DMS 273 (cell line): ENCODE data around the gene TTLL11.

Source experiments
- DNase-seq: peaks from one replicate; lab custom pipeline; 2025; ENCODE audit not compliant: unreplicated experiment; lab: John Stamatoyannopoulos, UW

TTLL11 gene

DNA sequence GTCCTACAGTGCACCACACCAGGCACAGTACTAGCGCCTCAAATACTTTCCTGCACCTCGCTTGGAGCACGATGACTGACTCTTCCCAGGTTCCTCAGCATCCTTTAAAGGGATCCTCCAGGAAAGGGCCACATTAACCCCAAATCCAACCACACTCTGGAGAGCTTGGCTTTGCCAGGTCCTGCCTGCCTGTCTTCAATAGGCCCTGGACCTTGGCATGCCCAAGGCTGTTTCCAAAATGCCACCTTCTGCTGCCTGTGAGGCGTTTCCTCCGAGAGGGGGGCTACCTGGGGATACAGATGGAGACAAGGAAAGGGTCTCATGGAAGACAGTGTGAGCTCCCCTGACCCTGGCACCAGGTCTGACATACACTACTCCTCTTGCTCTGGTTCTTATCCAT lies 271.8 kb downstream of the TTLL11 start:
- DNase-seq = no peak

DNA sequence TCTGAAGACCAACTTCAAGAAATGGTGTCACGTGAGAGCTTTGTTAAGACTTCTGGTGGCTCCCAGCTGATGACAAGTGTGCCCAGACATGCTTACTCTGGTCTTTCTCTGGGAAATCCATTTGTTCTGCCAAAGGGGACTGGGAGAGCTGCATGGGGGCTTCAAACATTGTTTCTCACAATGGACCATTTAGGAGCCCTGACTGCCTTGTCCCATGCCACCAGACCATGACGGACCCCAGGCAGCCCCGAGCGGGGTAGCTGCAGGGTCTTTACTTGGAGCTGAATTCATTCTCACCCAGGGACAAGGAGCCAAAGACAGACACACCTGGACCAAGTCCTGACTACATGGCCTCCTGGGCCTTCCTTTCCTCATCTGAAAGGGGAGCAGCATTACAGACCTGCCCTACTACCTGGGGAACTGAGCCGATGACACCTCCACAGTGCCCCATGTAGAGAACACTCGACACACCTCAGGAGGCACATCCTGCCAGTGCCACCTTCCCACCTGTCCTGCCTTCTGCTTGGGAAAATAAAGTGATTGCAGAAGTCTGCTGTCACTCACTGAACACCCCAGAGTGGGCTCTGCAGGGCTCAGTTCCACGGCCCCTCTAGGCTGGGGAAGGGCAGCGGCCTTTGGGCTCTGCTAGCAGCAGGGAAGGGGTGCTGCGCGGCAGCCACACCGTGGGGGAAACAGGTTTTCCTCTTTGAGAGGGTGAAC lies 272.7 kb downstream of the TTLL11 start:
- DNase-seq = no peak

DNA sequence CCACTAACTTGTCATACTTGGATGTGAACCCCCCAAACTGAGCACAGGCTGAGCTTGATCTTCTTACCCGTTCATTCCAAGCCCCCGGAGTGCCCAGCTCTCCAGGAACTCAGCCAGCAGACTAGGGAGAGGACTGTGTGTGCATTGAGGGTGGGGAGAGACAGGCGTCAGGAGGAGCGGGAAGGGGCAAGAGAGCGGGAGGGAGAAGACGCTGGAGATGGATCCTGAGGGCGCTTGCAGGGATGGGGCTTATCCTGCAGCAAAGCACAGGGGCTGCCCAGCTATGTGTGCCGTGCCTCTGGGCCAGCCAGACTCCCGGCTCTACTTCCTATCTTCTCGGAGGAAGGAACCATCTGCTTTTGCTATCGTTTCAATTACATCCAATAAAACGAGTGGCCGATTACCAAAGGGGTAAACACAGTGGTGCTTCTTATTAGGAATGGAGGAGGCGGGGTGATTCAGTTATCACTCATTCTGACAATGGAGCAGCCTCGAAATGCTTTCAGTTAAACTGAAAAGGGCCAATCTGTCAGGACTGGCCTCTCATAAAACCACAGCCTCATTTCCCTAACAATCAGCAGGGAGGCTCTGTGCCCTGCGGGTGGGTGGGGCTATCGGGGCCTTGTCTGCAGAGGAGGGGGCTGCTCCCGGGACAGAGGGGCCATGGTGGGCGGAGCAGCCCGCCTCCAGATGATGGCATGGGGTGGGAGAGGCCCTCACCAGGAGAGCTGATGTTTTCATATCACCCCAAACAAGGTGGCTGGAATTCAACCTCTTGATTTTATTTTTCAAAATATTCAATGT lies 273.5 kb downstream of the TTLL11 start:
- DNase-seq = peak; percentile 75

DNA sequence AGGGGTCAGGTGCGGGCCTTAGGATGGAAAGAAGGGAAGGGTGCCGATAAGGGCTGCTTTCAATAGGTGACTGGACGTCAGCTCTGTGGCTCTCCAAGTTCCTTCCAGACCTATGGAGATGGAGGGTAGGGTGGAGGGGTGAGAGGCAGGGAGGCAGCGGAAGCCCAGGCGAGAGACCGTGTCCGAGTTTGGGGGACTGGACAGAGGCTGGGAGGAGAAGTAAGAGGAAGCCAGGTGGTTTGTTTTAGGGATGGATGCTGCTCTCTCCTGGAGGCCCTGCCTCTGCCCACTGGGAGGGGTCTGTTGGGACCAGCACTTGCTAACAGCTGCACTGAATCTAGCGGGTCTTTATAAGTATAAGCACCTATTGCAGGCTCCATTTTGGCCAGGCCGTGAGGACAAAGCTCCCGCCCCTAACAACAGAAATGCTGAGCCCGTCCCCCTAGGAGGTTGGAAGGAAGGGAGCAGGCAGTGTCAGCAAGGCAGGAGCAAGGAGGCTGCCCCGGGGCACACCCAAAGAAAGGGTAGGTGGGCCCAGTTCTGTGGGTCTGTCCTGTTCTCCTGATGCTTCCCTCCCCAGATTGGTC lies 274.2 kb downstream of the TTLL11 start:
- no peak for DNase-seq

DNA sequence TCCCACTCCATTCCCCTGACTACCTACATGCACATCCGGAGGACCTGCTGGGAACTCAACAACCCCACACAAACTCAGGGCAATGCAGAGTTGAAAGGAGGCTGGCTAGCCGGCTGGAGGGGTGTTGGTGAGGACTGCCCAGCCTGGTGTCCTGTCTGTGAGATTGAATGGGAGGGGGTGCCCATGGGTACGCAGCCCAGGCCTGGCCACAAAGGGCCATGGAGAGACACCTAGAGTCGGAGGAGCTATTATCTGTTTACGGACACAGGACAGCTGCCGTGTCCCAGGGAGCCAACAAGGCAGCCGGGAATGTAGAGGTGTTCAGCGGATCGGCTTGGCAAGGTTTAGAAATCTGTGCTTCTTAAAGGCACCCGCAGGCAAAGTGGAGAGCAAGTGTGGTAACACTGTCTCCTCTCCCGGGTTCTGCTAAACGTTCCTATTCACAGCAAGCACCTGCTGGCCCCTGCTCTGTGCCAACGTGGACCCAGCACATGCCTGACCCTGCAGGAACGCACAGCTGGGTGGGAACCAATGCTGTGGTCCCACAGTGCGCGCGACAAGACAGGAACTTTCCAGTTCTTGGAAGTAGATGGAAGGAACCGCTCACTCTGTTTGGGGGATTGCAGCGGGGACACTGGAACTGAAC lies 275.0 kb downstream of the TTLL11 start:
- DNase-seq = no peak

DNA sequence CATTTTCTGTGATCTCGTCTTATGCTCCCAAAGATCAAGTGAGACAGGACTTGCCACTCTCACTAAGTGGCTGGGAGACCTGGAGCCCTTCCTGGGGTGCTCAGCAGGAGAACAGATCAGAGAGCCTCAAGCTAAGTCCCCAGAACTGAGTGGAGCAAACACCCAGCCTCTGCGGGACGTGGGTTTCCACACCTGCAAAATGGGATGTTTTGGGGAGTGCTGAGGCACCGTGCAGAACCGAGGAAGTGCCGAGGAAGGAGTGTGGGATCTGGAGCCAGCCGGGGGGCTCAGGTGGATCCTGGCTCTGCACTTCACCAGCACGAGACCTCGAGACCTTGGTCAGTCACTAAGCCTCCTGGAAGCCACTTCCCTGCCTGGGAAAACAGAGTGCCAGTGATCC lies 275.6 kb downstream of the TTLL11 start:
- DNase-seq = no peak

DNA sequence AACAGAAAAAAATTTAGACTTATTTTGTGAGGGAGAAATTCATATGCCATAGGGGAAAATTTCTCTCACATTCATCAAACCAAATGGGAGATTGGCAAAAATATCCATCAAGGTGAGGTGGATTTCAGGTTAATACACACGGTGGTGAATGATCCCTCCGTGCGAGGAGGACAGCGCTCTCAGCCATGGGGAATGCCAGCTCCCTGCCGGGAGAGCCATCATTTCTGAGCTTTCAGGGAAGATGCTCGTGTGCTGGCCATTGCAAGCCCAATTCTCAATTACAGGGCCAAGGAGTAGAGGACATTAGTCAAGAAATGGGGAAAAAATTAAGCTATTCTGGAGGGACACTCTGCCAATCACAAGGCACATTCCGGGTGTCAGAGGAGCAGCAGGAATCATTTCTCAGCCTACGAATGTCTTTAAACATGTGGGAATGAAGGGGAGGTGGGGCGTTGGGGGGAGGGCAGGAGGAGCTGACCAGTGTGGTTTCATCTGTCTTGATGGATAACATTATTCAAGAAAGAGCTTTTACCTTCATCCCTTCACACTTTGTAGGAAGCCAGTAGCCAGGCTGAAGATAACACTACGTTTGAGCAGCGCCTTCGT lies 276.2 kb downstream of the TTLL11 start:
- no peak for DNase-seq

DNA sequence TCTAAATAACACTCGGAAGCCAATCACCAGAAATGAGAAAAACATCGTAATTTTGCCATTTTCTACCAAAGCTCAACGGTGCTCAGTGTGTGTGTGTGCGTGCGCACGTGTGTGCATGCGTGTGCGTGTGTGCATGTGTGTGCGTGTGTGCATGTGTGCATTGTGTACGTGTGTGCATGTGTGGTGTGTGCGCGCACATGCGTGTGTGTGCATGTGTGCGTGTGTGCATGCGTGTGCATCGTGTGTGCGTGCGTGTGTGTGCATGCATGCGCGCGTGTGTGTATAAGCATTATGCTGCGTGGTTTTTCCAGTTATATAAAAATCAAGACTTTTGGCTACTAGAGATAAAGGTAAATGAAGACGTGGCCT lies 276.7 kb downstream of the TTLL11 start:
- no peak for DNase-seq

DNA sequence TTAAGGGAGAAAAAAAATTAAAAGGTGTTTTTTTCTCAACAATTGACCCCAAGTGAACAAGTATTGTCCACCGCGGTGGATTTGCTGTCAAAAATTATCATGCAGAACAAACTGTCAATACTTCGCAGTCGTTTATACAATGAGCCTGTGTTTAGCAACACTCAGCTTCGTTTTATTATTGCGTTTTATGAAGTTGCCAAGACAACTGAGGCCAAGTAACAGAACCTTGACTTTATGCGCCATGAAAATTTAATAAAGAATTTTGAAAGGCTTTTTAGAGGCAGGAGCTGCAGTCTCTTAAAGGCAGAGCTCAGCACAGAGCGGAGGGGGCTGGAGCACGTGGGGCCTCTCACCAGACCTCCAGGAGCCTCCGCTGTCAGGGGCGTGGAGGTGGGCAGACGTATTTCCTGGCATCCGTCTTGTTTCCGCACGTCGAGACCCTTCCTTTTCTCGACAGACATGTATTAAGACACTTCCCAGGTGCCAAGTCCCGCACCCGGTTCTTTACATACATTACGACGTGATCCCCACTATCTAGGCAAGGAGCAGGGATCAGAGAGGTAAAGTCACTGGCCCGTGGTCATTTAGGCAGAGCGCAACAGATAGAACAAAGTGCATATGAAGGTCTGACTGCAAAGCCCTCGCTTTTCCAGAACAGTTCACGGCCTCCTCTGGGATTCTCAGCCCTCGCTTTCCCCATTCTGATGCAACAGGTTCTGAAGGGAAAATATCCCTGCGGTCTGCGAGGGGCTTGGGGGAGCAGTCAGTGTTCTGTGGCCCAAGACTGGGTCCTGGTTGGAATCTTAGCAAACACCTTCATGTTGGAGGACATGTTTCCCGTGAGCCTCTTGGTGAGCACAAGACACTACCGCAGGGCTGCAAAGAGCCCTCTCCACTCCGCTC lies 277.3 kb downstream of the TTLL11 start:
- DNase-seq = no peak

DNA sequence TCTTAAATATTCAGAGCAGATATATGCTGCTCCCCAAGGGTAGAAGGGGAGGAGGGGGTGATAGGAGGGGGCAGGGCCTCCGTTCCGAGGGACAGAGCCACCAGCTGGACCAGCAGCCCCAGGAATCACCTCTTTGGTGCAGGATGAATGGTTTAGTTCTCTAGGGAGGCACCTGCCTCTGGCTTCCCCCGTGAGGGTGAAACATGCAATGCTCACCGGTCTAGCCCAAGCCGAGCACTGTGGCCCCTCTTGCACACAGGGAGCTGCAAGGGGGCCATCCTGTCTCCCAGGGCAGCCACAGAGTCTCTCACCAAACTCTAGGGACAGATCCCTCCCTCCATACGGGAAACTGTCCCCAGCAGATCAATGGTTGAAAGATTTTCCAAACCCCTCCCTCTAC lies 278.0 kb downstream of the TTLL11 start:
- DNase-seq = no peak

DNA sequence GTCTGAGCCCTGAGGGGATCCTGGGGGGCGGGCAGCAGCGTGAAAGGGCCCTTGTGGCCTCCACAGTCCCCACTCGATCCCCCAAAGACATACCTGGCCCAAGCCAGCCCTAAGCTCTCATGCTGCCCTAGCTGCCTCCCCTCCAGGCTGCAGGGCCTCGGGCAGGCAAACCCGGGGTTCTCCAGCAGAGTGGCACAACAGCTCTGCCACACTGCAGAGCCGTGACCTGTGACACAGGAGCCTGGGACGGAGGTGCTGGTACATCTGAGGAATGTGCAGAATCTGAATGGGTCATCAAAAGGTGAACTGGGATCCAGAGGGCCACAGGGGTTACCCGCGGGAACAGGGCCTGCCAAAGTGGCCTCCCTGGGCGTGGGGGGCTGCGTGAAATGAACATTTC lies 278.5 kb downstream of the TTLL11 start:
- no peak for DNase-seq

DNA sequence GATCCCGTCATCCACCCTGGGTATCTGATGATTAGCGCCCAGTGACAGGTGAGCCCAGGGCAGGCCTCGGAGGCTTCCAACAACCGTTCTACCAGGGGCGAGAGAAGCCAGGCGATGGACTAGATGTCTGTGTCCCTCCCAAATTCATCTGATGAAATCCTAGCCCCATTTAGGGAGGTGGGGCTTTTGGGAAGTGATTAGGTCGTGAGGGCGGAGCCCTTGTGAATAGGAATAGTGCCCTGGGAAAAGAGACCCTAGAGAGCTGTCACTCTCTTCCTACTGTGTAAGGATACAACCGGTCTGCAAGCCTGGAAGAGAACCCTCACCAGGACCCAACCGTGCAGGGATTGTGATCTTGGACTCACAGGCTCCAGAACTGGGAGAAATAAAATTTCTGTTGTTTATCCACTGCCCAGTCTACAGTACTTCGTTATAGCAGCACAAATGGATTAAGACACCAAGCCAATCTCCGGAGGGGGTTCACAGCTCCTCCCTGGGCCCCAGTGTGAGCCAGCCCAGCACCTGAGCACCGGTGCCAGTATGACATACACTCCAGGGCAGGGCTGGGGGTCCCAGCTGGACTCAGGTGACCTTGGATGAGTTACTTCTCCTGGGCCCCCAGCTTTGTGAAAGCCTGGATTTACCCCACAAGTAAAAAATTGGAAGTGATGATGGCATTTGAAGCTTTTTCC lies 279.4 kb downstream of the TTLL11 start:
- DNase-seq = no peak

DNA sequence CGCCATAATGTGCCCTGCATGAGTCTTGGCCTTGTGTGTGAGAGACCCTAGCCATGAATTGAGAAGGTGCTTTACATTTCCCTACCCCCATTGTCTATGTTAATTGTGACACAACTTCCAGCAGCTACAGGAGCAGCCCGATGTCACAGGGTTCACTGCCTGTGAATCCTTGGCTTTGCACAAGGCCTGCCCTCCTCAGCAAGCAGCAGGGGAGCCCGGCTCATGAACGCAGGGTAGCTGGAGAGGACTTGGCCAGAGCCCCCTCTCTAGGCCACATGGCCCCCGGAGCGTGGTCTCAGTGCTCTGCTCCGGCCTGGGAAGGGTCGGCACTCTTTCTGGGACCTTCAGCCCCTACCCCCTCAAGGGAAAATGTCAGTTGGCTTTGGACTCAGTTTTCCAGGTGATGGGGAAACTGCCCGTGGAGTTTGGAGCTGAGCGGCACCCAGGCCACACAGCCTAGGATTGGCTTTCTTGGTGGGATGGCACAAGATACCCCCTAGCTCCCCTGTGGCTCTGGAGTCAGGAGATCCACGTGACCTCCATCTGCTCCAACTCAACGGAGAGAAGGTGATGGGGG lies 280.9 kb downstream of the TTLL11 start:
- DNase-seq = no peak

DNA sequence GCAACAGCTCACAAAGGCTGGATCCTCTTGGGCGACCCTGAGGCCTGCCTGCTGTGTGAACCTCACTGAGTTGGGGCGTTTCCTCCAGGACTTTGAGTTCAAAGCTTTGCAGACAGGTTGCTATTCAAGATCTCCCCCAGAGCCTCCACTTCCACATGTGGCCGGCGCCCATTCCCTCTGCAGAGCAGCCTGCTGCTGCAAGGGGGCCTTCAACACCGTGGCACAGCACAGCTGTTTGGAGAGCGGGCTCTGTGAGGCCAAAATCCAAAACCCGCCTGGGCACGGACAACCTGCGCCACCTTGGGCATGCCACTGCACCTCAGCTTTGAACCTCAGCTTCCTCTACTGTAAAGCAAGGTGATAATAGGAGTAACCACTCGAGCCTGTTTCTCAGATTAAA lies 281.4 kb downstream of the TTLL11 start:
- no peak for DNase-seq

DNA sequence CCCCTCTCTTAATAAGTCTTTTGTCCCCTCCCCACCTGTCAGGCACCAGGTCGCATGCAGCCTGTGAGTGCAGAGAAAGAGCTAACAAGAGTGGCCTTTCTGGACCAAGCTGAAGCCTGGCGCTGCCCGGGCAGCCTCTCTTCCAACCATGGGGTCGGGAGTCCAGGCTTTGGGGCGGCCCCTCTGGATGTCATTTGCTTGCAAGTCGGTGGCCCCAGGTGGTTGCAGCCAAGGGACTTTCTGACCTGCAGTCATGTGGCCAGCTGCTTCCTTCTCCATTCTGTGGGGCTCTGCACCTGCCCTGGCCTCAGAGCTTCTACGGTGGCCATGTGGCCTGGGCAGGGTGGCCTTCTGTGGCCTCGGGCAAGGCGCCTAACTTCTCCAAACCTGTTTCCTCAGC lies 282.0 kb downstream of the TTLL11 start:
- DNase-seq = no peak

DNA sequence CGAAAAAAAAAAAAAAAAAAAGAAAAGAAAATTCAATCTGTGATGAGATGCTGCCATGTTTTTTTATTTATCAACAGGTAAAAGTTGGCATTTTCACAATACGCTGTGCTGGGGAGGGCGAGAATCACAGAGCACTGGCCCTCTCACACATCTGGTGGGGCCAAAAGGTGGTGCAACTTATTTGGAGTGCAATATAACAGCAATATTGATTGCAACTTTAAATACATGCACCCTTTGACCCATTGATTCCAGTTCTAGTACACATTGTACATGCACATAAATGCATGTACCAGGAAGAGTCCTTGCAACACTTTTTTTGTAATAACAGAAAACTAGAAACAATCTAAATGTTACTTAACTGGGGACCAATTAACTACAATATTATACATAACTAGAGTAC lies 282.6 kb downstream of the TTLL11 start:
- DNase-seq = no peak

DNA sequence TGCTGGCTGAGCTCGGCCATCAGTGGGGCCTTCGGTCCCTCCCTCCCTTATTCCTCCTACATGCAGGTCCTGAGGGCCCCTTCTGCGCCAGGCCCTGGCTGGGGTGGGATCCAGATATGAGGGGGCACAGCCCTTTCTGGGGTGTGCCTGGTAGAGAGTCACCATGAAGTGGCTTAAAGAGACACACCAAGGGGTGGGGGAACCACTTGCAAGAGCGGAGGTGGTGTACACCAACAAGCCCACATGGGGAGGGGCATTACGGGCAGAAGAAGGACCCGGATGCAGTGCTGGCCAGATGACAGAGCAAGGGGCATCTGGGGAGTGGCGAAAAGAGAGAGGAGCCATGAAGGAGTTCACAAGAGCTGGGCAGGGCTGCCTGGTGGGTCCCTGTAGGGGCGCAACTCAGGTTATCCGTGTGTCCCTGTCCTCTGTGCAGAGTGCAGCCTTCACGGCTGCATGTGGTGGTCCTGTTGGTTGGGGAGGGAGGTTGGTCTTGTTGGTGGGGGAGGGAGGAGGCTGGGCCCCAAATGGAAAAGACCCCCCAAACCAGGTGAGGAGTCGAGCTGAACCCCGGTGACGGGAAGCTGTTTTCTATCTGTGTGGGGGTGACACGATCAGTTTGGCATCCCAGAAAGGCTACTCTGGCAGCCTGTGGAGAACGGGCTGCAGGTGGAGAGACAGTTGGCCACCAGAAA lies 283.6 kb downstream of the TTLL11 start:
- no peak for DNase-seq

DNA sequence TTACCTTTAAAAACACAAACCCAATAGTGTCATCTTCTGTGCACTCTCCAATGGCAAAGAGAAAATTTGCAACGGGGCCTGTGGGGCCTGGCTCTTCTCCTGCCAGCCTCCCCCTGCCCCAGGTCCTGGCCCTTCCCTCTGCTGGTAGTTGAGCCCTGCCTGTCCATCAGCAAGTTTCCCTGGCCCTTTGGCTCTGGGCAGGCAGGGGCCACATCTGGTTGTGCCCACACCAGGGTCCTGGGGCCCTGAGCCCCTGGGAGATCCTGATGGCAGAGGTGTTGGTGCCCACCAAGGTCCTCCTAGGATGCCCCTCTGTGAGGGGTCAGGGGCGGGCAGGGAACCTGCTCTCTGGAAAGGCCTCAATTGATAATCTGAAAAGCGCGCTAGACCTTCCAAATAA lies 284.3 kb downstream of the TTLL11 start:
- DNase-seq = no peak

DNA sequence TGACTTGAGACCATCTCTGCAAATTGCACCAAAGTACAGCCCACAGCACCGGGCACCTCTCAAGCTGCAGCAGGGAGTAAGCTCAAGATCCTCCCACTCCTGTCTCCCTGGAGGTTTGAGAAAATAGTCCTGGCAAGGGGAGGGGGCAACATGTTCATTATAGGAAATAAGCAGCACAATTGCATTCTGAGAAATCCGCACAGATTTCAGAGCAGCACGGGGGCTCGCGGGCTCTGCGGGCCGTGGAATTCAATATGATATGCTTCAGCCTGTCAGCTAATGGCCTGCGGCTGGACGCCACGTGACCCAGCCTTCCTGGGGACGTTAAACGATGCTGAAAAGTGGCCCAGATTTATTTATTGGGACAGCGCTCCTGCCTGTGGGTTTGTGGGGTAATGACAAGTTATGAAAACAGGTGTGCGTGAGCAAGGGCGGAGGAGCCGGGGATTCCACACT lies 285.3 kb downstream of the TTLL11 start:
- DNase-seq = no peak
